HUES64 (cell line): Measurements from ENCODE around the gene P2RY12.

Experiments
- H3K27ac ChIP-seq: 2 replicates; pipeline ENCODE4 v1.7.0; 2013; ENCODE audit warnings: low read depth, low read length, inconsistent platforms
- H3K27me3 ChIP-seq: 2 replicates; pipeline ENCODE4 v1.6.1; 2013; ENCODE audit warnings: mild to moderate bottlenecking, low read length; ENCODE audit not compliant: insufficient read depth
- H3K36me3 ChIP-seq: 2 replicates; pipeline ENCODE4 v1.6.1; 2013; ENCODE audit warnings: mild to moderate bottlenecking, low read length; ENCODE audit not compliant: insufficient read depth
- H3K4me1 ChIP-seq: 2 replicates; pipeline ENCODE4 v1.6.1; 2013; ENCODE audit warnings: mild to moderate bottlenecking, low read length, moderate library complexity; ENCODE audit not compliant: insufficient read depth
- H3K4me3 ChIP-seq: 2 replicates; pipeline ENCODE4 v1.5.1; 2013; ENCODE audit warnings: mild to moderate bottlenecking, low read length, moderate library complexity
- H3K9ac ChIP-seq: 2 replicates; pipeline ENCODE4 v1.6.1; 2013; ENCODE audit warnings: mild to moderate bottlenecking, low read depth, low read length
- H3K9me3 ChIP-seq: 2 replicates; pipeline ENCODE4 v1.6.1; 2013; ENCODE audit warnings: low read depth, low read length; ENCODE audit not compliant: insufficient read depth
- WGBS: fragments of 150-250, 120-280 bp; methylation state at CpG from one replicate; pipeline ENCODE4 v1.1.7; 2013; ENCODE audit warnings: missing lambda C conversion rate; 5-methylcytosine and 5-hydroxymethylcytosine counted together

Gene P2RY12

DNA sequence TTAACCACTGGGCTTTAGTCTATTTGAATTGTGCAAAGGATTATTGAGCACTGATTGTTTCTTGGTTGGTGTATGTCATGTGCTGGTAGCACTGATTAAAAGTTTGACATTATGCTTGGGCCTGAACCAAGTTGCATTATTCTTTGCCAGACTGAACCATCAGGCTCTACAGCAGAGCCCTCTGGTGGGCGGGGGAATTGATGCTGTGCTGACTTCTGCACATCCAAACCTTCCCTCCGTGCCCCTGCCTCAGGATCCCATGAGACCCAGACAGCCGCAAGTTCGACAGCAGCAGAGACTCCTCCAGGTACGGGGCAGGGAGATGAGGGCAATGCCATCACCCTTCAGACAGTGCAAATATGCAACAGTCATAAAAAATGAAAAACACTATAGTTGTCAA is 28.4 kb upstream of the P2RY12 start:
- Histone ChIP-seq H3K4me3 (no peak overlapping the region), H3K27me3 (no peaks in the 10 kb centered on the region), H3K4me1 (no peaks in the 10 kb centered on the region), H3K36me3 (peaks cover 14% of the 10 kb centered on the region; the same call in 1 of the 2 replicates), H3K9ac (no peak overlapping the region), H3K27ac (no peak overlapping the region), H3K9me3 (no peaks in the 10 kb centered on the region)
- 89% methylated on average over 5 of the region's 5 CpGs for WGBS

DNA sequence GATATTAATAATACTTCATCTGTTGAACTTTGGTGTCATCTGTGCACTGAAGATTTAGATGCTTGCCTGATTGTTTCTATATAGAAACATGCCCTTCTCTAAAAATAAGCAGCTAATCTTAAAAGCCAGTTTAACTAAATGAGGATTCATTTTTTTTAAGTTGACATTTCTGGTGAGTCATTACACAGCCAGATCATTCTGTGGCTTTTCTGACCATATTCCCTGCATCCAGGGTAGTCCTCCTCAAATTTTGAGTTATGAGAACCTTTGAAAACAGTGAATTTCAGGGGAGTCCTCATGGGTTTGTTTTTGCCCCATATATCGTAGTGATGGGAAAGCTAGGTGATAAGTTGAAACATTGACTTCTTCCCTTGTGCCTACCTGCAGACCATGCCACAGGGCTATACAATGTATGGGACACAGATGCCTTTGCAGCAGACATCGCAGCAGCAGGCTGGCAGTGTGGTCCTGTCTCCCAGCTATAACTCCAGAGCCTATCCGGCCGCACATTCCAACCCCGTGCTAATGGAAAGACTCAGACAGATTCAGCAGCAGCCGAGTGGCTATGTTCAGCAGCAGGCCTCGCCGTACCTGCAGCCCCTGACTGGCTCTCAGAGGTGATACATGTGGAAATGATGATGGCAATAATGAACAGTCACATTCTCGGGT is 26.5 kb upstream of the P2RY12 start:
- Histone ChIP-seq H3K9me3 (no peaks in the 10 kb centered on the region), H3K27ac (no peak overlapping the region)

DNA sequence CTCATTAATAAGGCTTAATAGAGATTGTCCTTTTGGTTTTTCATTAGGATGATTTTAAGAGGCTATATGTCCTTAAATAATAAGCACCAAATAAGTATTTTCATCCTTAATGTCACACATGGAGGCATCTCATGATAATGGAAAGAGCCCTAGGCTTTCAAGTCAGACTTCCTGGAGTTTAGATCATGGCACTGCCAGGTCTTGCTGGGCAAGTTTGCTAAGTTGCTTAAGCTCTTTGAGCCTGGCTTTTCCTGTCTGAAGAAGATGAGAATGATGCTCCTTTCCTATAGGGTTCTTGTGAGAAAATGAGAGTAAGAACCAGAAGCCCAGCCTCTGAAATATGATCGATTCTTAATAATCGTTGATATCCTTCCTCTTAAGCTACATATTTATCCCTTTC is 23.4 kb upstream of the P2RY12 start:
- H3K27ac ChIP-seq = no peak overlapping the region
- no peak overlapping the region for H3K9ac ChIP-seq
- H3K4me3 ChIP-seq = no peak overlapping the region
- H3K9me3 ChIP-seq = no peaks in the 10 kb centered on the region
- WGBS = 95% methylated on average over 2 of the region's 2 CpGs
- no peaks in the 10 kb centered on the region for H3K27me3 ChIP-seq
- H3K36me3 ChIP-seq = no peaks in the 10 kb centered on the region; the same call in 1 of the 2 replicates
- no peaks in the 10 kb centered on the region for H3K4me1 ChIP-seq

More for the DNA sequence above, 26.5 kb upstream of the P2RY12 start:
- no peaks in the 10 kb centered on the region for H3K4me1 ChIP-seq
- H3K9ac ChIP-seq = no peak overlapping the region
- 96% methylated on average over 9 of the region's 9 CpGs for WGBS
- peaks cover 5% of the 10 kb centered on the region; the same call in 1 of the 2 replicates for H3K36me3 ChIP-seq
- H3K4me3 ChIP-seq = no peak overlapping the region
- no peaks in the 10 kb centered on the region for H3K27me3 ChIP-seq

DNA sequence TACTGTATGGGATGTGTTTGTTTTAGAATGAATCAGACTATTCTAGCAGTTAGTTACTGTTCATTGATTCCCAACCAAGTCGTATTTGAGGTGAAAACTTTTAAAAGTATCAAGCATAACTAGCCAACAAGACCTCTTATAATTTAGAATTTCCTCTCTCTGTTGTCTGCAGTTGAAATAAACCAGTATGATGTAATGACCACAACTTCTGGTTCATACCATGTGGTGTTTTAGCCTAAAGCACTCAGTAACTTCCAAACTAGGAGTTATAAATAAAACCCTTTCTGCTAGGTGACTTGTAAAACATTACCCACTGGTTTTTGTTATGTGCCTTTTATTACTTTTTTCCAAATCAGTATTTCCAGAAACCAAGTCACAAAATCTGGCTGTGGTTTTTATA is 19.8 kb upstream of the P2RY12 start:
- WGBS = 89% methylated on average over 1 of the region's 1 CpG

DNA sequence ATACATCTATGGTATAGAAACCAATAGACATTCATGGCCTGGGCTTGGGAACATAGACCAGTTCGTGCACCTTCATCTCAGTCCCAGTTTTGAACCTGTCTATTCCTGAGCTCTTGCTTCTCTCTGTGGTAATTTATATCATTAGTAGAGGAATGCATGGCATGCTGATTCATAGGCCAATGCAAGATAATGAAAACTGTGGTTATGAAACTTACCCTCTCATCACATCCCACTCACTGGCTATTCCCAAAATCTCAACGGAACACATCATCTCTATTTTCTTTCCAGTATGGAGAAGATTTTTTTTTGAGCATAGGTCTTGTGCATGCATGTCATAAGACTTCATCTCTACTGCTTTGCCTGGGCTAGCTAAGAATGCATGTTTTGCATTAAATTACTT is 18.7 kb upstream of the P2RY12 start:
- peaks cover 3% of the 10 kb centered on the region; the same call in 1 of the 2 replicates for H3K36me3 ChIP-seq
- no peak overlapping the region for H3K4me3 ChIP-seq
- peaks cover 16% of the 10 kb centered on the region for H3K4me1 ChIP-seq
- H3K9me3 ChIP-seq = no peaks in the 10 kb centered on the region
- no peak overlapping the region for H3K9ac ChIP-seq
- H3K27ac ChIP-seq = no peak overlapping the region
- H3K27me3 ChIP-seq = no peaks in the 10 kb centered on the region
- 85% methylated on average over 1 of the region's 2 CpGs for WGBS

More for the DNA sequence above, 19.8 kb upstream of the P2RY12 start:
- H3K27me3 ChIP-seq = no peaks in the 10 kb centered on the region
- no peak overlapping the region for H3K4me3 ChIP-seq
- no peak overlapping the region for H3K9ac ChIP-seq
- H3K9me3 ChIP-seq = no peaks in the 10 kb centered on the region
- H3K27ac ChIP-seq = no peak overlapping the region
- H3K36me3 ChIP-seq = no peaks in the 10 kb centered on the region
- peaks cover 11% of the 10 kb centered on the region for H3K4me1 ChIP-seq

DNA sequence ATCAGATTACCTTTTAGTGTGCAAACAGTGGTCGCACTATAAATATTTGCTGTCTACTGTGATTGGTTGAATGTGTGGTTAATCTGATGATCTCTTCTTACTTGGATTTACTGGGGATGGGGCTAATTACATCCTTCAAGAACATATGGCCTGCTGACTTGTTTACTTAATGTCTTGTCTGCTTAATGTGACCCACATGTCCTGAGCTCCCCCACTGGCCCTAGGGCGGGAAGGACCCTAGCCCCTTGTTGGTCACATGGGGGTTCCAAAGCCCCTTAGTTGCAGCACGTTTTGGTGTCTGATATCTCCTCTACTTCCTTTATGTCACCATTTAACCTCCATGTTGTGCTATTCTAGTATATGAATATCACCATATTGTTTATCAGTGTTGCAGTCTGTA is 17.8 kb upstream of the P2RY12 start:
- no peaks in the 10 kb centered on the region for H3K9me3 ChIP-seq
- WGBS = 97% methylated on average over 2 of the region's 3 CpGs
- peaks cover 16% of the 10 kb centered on the region for H3K4me1 ChIP-seq
- H3K27ac ChIP-seq = no peak overlapping the region
- no peaks in the 10 kb centered on the region for H3K27me3 ChIP-seq
- H3K9ac ChIP-seq = no peak overlapping the region
- peaks cover 7% of the 10 kb centered on the region; the same call in 1 of the 2 replicates for H3K36me3 ChIP-seq
- no peak overlapping the region for H3K4me3 ChIP-seq

DNA sequence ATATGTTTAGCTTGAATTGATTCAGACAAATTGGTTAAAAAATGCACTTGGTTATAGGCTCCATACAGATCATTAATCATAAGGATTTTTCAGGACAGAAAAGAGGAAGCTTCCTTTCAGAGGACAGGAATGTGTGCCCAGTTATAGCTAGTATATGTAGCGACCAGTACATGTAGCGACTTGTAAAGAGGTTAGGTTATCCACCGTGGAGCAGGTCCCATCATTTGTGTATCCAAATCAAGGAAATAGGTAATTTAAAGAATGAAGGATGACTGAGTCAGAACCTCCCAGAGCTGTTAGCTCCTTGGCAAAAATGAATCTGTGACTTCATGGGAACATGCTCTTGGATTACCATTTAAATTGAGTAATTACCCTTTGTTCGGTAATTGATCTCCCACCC is 15.8 kb upstream of the P2RY12 start:
- no peaks in the 10 kb centered on the region for H3K9me3 ChIP-seq
- H3K4me3 ChIP-seq = no peak overlapping the region
- H3K36me3 ChIP-seq = peaks cover 19% of the 10 kb centered on the region
- no peak overlapping the region for H3K27ac ChIP-seq
- WGBS = 88% methylated on average over 4 of the region's 4 CpGs
- H3K27me3 ChIP-seq = no peaks in the 10 kb centered on the region
- H3K9ac ChIP-seq = no peak overlapping the region
- peaks cover 16% of the 10 kb centered on the region for H3K4me1 ChIP-seq

DNA sequence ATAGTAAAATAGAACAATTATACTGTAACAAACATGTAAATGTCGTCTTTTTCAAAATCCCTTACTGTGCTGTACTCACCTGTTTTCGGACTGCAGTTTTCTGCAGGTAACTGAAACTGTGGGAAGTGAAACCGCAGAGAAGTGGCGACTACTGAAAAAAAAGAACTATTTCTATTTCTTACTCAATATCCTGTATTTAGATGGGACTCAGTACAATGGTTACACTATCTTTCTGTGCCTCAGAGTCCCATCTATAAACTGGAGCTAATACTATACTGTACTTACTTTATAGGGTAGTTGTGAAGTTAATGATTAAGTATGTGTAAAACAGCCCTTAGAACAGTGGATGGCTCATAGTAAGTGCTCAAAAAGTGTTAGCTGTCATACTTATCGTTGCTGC is 14.3 kb upstream of the P2RY12 start:
- no peaks in the 10 kb centered on the region for H3K27me3 ChIP-seq
- H3K27ac ChIP-seq = no peak overlapping the region; the same call in 1 of the 2 replicates
- H3K4me1 ChIP-seq = peaks cover 29% of the 10 kb centered on the region
- WGBS = 77% methylated on average over 4 of the region's 5 CpGs
- H3K9me3 ChIP-seq = no peaks in the 10 kb centered on the region
- peaks cover 25% of the 10 kb centered on the region for H3K36me3 ChIP-seq
- no peak overlapping the region for H3K9ac ChIP-seq
- no peak overlapping the region for H3K4me3 ChIP-seq

DNA sequence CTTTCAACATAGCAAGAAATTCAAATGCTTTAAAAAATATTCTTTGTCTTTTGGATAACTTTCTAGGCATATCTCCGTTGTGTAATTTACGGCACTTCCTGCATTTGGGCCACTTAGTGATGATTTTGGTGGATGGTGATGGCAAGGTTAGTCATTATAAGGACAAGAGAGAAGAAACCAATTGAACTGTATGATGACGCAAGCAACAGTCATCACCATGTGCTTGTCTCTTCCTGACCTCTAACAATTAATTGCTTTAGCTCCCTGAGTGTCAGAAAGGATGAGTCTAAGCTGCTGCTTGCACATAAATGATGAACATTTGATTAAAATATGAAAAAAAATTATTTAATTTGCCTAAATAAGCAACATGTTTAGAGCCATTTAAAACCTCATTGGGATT is 11.3 kb upstream of the P2RY12 start:
- H3K4me1 ChIP-seq = peaks cover 45% of the 10 kb centered on the region
- H3K9ac ChIP-seq = no peak overlapping the region
- no peak overlapping the region for H3K4me3 ChIP-seq
- no peak overlapping the region for H3K27ac ChIP-seq
- no peaks in the 10 kb centered on the region for H3K27me3 ChIP-seq
- peaks cover 36% of the 10 kb centered on the region for H3K36me3 ChIP-seq
- no peaks in the 10 kb centered on the region for H3K9me3 ChIP-seq
- WGBS = 95% methylated on average over 3 of the region's 3 CpGs

DNA sequence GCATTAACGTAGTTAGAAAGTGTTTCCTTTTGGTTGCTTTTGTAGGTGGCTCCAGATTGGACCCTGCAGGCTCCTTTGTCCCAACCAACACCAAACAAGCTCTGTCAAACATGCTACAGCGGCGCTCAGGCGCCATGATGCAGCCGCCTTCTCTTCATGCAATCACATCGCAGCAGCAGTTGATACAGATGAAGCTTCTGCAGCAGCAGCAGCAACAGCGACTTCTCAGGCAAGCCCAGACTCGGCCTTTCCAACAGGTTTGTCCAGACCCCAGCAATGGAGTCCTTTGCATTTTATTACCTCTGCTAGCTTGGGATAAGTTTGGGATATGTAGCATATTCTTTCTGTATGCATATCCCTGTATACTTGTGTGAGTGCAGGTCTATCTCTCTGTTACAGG is 10.1 kb upstream of the P2RY12 start:
- H3K9me3 ChIP-seq = no peaks in the 10 kb centered on the region
- no peak overlapping the region for H3K9ac ChIP-seq
- H3K36me3 ChIP-seq = peaks cover 45% of the 10 kb centered on the region
- no peaks in the 10 kb centered on the region for H3K27me3 ChIP-seq
- peaks cover 38% of the 10 kb centered on the region for H3K4me1 ChIP-seq
- H3K4me3 ChIP-seq = no peak overlapping the region
- WGBS = 87% methylated on average over 8 of the region's 8 CpGs
- H3K27ac ChIP-seq = peak overlapping the region; percentile 88

DNA sequence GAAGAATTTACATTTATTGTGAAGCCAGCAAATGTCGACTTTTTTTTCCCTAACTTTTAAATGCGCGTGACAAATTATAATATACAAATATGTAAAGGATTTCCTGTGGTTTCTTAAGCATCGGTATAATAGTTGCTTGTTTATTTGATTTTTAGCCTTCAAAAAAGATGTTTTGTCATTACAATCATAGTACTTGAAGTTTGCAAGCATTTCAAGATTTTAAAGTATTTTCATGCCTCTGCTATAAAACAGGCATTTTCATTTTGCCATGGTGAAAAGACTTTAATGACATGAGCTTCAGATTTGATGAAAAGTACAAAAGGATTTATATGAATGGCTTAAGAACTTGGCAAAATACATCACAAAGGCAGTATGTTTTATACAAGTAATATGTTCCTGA is 9.4 kb upstream of the P2RY12 start:
- no peaks in the 10 kb centered on the region for H3K9me3 ChIP-seq
- no CpG with 5 or more reads among the region's 4 CpGs for WGBS
- no peak overlapping the region for H3K9ac ChIP-seq
- H3K4me1 ChIP-seq = peaks cover 31% of the 10 kb centered on the region
- 0 out of 2 replicates have a peak overlapping the region, but pooled peaks have one; percentile 12 for H3K4me3 ChIP-seq
- peaks cover 48% of the 10 kb centered on the region for H3K36me3 ChIP-seq
- no peaks in the 10 kb centered on the region for H3K27me3 ChIP-seq
- H3K27ac ChIP-seq = peak overlapping the region; percentile 88
